Inflammatory macrophage (primary cell): ENCODE results near the gene E2F6.

Source experiments
- DNase-seq, 2 donors: peaks; one replicate each; pipeline ENCODE4 v3.0.0-alpha.2; 2020 to 2022

E2F6 gene

DNA sequence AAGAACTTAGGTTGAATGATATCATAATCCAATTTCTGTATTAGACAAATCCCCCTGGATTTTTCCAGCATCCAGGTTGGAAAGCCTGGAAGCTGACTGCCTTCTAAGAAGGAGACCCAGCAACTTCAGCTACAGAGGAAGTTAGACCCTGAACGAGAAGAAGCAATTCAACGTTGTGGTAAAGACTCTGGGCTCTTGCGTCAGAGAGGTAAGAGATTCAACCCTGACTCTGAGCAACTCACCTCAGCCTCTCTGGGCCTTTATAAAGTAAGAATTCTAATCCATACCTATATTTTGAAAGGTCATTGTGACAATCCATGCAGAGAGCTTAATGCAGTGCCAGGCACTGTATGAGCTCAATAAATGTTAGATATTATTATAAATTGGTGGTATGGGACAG, 9.7 kb downstream of the E2F6 start:
- no peak for DNase-seq

- no peak for DNase-seq
These were observed 11.1 kb downstream of the E2F6 start for GRCh38 chr2:11454824-11455223.

GRCh38 chr2:11450791-11451190, 15.2 kb downstream of the E2F6 start:
- no peak for DNase-seq

DNA sequence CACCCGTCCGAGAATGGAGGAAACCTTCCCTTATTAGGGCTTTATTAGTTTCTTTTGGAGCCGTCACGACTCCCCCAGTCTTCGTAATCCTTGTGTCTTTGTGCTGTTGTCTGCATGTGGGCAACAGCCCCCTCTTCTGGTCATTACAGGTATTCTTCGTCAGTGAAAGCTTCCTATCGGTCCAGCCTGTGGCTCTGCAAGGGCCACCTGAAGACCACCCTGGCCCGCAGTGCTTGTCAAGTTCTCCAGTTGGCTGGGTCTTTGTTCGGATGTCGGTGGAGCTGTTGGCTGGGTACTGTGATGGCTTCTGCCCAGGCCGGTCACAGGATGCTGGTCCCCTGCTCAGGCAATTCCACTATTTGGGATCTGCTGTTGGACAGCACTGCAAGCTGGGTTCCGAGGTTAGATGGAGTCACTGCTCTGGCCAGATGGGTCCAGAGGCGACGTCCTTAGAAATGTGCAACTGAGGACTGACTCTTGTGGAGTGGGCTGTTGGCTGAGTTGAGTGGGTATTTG, 19.2 kb downstream of the E2F6 start:
- peak; percentile 44 to 54 for DNase-seq

GRCh38 chr2:11444737-11445136, 21.2 kb downstream of the E2F6 start:
- DNase-seq = no peak

- no peak for DNase-seq
These were observed 27.3 kb downstream of the E2F6 start for GRCh38 chr2:11438555-11439080.

- no peak for DNase-seq
These were observed 28.4 kb downstream of the E2F6 start for GRCh38 chr2:11437602-11438001.

DNA sequence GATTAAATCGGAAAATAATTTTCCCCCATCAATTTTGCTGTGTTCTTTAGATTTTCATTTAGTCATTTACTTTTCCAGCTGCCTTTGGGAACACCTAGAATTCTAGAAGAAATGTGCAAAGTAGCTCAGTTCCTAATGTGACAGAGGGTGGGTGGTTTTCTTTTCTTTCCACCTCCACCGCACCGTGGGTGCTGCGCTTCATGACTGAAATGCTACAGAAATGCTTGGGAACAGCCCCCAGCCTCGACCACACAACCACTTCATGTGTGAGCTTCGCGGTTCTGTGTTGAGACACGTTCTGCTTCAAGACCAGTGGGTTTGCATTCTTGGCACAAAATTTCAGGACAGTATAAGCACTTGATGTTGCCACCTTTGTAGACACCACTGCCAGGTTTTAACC, 30.9 kb downstream of the E2F6 start:
- no peak for DNase-seq

- DNase-seq = no peak
These were observed 31.5 kb downstream of the E2F6 start for GRCh38 chr2:11434443-11434842.

GRCh38 chr2:11433822-11434221, 32.1 kb downstream of the E2F6 start:
- peak; percentile 54 to 66 for DNase-seq

- DNase-seq = no peak
These were observed 35.2 kb downstream of the E2F6 start for GRCh38 chr2:11430729-11431128.

GRCh38 chr2:11427224-11427623, 38.7 kb downstream of the E2F6 start:
- no peak for DNase-seq

GRCh38 chr2:11422901-11423435, 43.0 kb downstream of the E2F6 start:
- DNase-seq = no peak

- no peak for DNase-seq
These were observed 43.5 kb downstream of the E2F6 start for GRCh38 chr2:11422491-11422865.

DNA sequence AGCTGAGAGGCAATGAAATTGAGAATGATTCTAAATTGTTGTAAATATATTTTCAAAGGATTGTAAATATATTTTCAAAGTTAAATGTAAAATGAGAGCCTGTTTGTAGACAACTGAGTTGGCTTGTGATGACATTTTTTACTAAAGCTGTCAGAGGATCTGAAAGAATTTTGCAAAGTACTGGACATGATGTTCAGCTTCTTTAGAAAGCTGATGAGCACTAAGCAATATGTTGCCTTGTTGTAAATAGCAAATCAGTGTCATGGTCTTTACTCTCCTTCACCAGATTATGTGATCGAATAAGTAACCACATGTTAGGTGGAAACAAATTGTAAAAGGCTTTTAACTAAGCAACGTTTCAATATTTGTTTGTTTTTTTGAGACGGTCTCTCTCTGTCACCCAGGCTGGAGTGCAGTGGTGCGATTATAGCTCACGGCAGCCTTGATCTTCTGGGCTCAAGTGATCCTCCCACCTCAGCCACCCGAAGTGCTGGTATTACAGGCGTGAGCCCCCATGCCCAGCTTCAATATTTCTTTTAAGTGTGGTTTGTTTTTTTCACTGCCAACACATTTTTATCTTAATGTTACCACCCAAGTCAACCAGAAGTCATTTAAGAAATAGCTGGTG, 44.0 kb downstream of the E2F6 start:
- no peak for DNase-seq

DNA sequence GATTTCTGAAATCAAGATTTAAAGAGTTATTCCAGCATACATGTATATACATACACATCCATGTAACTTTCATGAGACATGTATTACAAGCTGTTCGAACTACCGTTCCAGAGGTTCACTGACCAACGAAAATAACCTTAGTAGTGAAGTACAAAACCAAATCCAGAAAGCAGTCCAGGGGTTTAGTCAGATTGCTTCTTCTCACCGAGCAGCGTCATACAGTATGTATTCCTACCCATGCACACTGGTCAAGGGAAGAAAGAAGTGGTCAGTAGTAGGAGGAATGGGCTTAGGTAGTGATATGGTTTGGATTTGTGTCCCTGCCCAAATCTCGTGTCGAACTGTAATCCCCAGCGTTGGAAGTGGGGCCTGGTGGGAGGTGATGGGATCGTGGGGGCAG, 45.3 kb downstream of the E2F6 start:
- DNase-seq = no peak

- DNase-seq = no peak
These were observed 45.8 kb downstream of the E2F6 start for GRCh38 chr2:11420190-11420589.

DNA sequence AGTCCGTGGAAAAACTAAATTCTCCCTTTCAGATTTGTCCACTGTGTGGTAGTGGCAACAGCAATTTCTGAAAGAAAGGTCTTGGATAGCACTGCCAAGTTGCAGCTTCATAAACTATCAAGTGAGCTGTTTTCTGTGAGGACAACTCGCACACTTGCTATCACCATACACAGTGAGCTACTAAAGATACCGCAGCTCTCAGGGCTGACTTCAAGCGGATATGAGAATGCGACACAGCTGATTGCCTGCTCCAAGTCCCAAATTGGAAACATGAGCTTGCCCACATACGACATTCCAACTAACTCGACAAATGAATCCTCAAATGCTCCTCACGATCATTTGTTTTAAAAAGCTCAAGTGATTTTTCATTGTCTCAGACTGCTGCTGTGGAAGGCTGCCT, 46.2 kb downstream of the E2F6 start:
- DNase-seq = no peak

GRCh38 chr2:11417946-11418585, 47.9 kb downstream of the E2F6 start:
- DNase-seq = peak; percentile 45 to 51

GRCh38 chr2:11416931-11417330, 49.0 kb downstream of the E2F6 start:
- no peak for DNase-seq

GRCh38 chr2:11416186-11416585, 49.8 kb downstream of the E2F6 start:
- DNase-seq = no peak

DNA sequence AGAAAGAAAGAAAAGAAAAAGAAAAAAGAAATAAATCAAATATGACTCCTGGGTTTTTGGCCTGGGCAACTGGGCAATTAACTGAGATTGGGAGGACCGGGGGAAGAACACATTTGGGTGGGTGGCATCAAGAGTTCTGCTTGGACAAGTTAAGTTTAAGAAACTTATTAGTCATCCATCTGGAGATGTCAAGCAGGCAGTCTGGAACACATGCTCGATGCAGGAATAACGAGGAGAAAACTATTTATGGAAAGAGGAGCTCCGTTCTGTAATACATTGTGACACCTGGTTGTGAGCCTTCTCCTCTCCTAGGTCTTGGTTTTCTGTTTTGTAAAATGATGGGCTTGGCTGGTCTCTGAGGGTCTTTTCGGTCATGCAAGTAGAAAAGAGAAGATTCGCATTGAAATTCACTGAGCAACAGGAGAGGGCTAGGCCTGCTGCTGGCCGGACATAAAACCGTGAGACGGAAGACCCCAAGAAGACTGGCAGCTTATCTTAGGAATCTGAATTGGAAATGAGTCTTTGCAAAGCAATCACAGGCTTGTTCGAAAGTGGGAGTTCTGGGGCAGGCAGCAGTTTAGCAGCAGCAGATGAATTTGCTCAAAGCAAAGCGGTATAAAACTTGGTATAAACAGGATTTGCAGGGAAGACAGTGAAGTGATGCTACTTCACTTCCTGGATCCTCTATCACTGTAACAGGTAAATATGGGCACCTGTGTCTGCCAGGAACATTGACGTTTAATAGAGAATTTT, 51.4 kb downstream of the E2F6 start:
- no peak for DNase-seq

DNA sequence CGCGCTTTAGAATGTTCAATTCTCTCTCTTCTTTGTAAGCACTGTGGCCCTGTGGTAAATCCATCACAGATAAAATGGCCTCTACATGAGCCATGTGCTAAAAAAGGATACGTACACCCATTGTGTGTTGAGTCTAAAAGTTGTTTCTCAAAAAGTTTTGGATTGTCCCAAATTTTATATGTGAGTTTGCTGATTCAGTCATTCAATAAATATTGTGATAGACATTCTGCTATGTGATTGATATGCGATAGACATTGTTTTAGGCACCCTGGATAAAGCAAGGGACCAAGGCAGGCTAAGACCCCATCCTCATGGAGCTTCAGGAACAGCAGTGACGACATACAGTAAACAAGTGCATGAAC, 53.5 kb downstream of the E2F6 start:
- no peak for DNase-seq
